Measurements from ENCODE around the gene RNF223. TPM values are rescaled to one million over a fixed set of nuclear protein-coding genes. Genes with fewer than 3 reads are reported as not detected.

RNF223 gene
- total RNA-seq, 3 donors from 2014 or later: 1.3 to 7.5 (median 2.1) TPM

DNA sequence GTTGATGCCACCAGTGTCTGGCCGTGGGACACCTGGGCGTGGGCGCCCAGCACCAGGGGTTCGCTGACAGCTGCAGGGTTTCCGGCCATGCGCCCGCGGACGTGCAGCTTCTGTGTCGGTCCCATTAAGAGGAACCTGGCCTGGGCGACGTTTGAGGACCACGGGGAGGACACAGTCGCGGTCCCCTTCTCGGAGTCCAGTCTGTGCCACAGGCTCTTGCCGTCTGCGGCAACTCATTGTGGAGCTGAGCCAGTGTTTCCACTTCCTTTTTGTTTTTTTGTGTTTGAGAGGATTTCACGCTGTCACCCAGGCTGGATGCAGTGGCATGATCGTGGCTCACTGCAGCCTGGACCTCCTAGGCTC, 43.3 kb upstream of the RNF223 start:
- Histone ChIP-seq H3K4me1 (ENCODE audit: low read depth) (peaks cover 19% of the 10 kb centered on the region), H3K4me3 (no peak overlapping the region), H3K9me3 (peaks cover 6% of the 10 kb centered on the region), H3K36me3 (ENCODE audit: low read depth) (no peaks in the 10 kb centered on the region)
- intact Hi-C loops (cut with DNase I, micrococcal nuclease): no loop called here
- DNase-seq (peak in 1 of 3 donors; percentile 41), ATAC-seq (no peak)
- TF ChIP-seq, protein P1, sequence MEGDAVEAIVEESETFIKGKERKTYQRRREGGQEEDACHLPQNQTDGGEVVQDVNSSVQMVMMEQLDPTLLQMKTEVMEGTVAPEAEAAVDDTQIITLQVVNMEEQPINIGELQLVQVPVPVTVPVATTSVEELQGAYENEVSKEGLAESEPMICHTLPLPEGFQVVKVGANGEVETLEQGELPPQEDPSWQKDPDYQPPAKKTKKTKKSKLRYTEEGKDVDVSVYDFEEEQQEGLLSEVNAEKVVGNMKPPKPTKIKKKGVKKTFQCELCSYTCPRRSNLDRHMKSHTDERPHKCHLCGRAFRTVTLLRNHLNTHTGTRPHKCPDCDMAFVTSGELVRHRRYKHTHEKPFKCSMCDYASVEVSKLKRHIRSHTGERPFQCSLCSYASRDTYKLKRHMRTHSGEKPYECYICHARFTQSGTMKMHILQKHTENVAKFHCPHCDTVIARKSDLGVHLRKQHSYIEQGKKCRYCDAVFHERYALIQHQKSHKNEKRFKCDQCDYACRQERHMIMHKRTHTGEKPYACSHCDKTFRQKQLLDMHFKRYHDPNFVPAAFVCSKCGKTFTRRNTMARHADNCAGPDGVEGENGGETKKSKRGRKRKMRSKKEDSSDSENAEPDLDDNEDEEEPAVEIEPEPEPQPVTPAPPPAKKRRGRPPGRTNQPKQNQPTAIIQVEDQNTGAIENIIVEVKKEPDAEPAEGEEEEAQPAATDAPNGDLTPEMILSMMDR (IDR thresholded peaks at IDR 0.05): no peak

DNA sequence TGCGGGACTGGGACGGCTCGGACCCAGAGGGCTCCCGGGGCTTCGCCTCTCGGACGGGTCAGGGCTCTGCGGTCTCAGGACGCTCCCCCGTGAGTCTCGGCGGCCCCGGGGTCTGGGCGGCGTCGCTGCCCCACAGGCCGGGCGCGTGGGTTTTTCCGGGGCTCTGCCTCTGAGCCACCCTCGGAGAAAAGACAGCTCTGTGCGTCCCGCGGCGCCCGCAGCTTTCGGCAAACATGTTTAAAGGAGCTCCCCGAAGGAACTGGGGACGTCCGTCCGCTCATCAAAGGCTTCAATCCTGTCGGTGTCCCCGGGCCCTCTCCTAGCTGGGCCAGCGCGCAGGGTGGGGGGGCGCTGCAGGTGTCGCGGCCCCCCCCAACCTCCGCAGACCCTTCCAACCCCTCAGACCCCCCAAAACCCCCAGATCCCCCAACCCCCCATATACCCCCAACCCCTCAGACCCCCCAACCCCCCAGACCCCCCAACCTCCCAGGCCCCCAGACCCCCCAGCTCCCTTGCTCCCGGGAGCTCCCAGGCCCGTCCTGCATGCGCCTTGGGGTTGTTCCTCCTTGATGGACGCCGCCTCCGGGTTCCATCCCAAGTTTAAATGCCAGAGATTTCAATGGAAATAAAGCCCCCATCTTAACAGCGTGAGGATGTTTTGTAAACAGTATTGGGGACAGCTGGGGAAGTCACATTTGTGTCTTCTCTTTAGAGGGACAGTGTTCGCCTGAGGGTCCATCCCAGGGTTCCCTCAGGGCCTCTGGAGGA, 42.8 kb upstream of the RNF223 start:
- H3K9me3 ChIP-seq: peaks cover 6% of the 10 kb centered on the region
- TF ChIP-seq, protein P1 (IDR thresholded peaks at IDR 0.05): no peak
- DNase-seq: peak in 1 of 3 donors; percentile 68
- peak; percentile 0 for ATAC-seq
- H3K36me3 ChIP-seq (ENCODE audit: low read depth): no peaks in the 10 kb centered on the region
- intact Hi-C loops (cut with DNase I, micrococcal nuclease): no loop called here
- H3K4me1 ChIP-seq (ENCODE audit: low read depth): peaks cover 14% of the 10 kb centered on the region
- H3K4me3 ChIP-seq: peak overlapping the region; percentile 26

DNA sequence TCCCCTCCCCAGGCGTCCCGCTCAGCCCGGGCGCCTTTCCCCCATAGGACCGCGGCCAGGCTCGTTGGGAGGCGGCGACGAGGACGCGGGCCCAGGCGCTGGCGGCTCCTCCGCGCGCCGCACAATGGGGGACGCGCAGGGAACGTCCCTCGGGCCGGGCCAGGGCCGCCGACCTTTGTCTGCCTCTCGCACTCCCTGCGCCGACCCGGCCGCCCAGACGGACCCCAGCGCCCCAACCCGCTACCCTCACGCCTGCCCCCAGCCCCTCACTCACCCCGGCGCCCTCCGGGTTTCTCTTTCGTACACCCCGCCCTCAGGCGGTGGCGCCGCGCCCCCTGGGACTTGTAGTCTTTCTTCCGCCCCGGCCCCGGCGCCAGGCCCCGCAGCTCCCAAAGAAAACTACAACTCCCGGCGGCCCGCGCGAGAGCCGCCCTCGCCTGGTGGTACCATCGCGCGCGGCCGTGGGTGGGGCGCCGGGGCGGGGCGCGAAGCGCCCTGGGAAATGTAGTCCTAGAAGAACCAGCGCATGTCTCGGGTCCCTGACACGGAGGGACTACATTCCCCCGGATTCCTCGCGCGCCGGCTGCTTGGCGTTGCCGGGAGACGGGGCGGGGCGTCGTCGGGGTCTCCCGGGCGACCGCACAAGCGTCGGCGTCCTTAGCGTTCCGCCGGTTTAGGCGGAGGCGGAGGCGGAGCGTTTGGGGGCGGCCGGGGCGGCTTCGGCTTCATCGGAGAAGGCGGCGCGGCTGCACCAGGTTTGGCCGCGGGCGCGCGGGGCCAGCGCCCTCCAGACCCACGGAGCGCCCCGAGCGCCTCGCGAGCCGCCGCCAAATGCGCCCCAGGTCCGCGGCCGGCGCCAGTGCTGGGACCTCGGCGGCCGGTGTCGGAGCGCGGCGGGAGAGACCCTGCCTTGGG, 41.9 kb upstream of the RNF223 start, which contains the start of gene C1orf159:
Gene C1orf159 (minus strand): TSS at position 304 of the 915 bp plus-strand sequence. CDS start 24,546 bp downstream, outside the sequence.
- peak; percentile 97 for ATAC-seq
- peak; percentile 99 to 100 (median 99) for DNase-seq
- Histone ChIP-seq H3K9me3 (peaks cover 6% of the 10 kb centered on the region), H3K4me1 (ENCODE audit: low read depth) (peaks cover 6% of the 10 kb centered on the region), H3K4me3 (peak within 1 kb of the TSS; percentile 65), H3K36me3 (ENCODE audit: low read depth) (no peaks in the 10 kb centered on the region)
- intact Hi-C loops (cut with DNase I, micrococcal nuclease): no loop called here
- TF ChIP-seq, protein P1 (IDR thresholded peaks at IDR 0.05): no peak

DNA sequence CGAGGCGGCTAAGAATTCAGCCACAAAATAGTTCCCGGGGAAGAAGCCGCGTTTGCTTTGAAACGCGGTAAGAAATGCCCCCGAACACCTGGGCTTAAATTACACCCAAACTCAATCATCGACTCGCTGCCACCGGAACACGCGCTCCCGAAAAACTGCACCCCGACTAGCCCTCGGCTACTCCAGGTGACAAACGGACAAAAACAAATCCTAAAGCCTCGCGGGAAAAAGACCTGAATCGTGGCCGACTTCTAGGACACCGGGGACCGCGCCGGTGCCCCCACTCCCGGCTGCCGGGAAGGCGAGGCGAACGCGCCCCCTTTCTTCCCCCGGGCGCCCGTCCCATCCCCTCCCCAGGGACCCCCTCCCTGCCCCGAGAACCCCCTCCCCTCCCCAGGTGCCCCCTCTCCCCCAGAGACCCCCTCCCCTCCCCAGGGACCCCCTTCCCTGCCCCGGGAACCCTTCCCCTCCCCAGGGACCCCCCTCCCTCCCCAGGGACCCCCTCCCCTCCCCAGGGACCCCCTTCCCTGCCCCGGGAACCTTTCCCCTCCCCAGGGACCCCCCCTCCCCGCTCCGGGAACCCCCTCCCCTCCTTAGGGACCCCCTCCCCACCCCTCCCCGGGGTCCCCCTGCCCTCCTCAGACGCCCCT, 41.2 kb upstream of the RNF223 start:
- intact Hi-C loops (cut with DNase I, micrococcal nuclease): no loop called here
- Histone ChIP-seq H3K9me3 (peaks cover 6% of the 10 kb centered on the region), H3K36me3 (ENCODE audit: low read depth) (no peaks in the 10 kb centered on the region), H3K4me3 (peak overlapping the region; percentile 65), H3K4me1 (ENCODE audit: low read depth) (peaks cover 11% of the 10 kb centered on the region)
- peak in 2 of 3 donors; percentile 42 to 60 for DNase-seq
- no peak for ATAC-seq
- TF ChIP-seq, protein P1 (IDR thresholded peaks at IDR 0.05): no peak

DNA sequence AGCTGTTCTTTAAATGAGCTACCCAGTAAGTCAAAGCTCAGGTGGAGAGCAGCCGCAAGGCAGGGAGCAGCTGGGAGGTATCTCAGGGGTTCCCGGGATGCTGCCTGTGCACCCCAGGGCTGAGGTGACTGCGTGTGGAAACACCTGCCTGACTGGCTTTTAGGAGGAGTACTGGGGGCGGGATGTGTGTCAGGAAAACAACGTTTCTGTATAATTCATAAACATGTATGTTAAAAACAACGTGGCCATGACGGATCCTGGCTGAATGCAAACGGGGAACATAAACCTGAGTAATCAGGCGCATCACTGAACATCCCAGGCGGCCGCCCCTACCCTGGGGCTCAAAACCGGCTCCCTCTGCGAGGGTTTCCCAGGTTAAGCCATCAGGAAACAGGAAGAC, 40.3 kb upstream of the RNF223 start:
- H3K4me1 ChIP-seq (ENCODE audit: low read depth): peaks cover 19% of the 10 kb centered on the region
- H3K4me3 ChIP-seq: no peak overlapping the region
- peaks cover 6% of the 10 kb centered on the region for H3K9me3 ChIP-seq
- no peak for ATAC-seq
- peak in 1 of 3 donors; percentile 26 for DNase-seq
- TF ChIP-seq, protein P1 (IDR thresholded peaks at IDR 0.05): no peak
- intact Hi-C loops (cut with DNase I, micrococcal nuclease): no loop called here
- no peaks in the 10 kb centered on the region for H3K36me3 ChIP-seq (ENCODE audit: low read depth)

Data from mucosa of descending colon (tissue), 3 donors.